Measurements from ENCODE around the gene DRC7. TPM values are rescaled to one million over a fixed set of nuclear protein-coding genes. Genes with fewer than 3 reads are reported as not detected.

The DRC7 gene
- total RNA-seq, 1 experiment from 2014 or later = 0.72 TPM

GRCh38 chr16:57762365-57763040 is 67.9 kb downstream of the DRC7 start:
- Histone ChIP-seq H4K5ac (ENCODE audit: insufficient read length, low read depth, low read length) (no peak overlapping the region), H3K79me1 (ENCODE audit: insufficient read depth, low read depth, low read length, poor library complexity, severe bottlenecking) (no peaks in the 10 kb centered on the region), H2AFZ (ENCODE audit: low read length) (no peak overlapping the region), H4K20me1 (ENCODE audit: control insufficient read depth, insufficient read depth, insufficient read length) (peaks cover 3% of the 10 kb centered on the region), H2BK15ac (ENCODE audit: low read depth, low read length) (no peak overlapping the region), H2BK20ac (ENCODE audit: low read depth, low read length, poor library complexity, severe bottlenecking) (no peak overlapping the region), H2AK5ac (ENCODE audit: insufficient read length, low read length) (no peak overlapping the region), H3K4me2 (ENCODE audit: insufficient read depth, insufficient read length, low read length) (no peak overlapping the region), H3K4me1 (ENCODE audit: insufficient read depth, low read length) (peaks cover 4% of the 10 kb centered on the region; the same call in 1 of the 2 replicates), H3K9me3 (ENCODE audit: control insufficient read depth, low read depth, low read length) (no peaks in the 10 kb centered on the region), H3K14ac (ENCODE audit: insufficient read depth, low read length) (no peak overlapping the region), H3K27ac (ENCODE audit: insufficient read length, low read depth, low read length) (no peak overlapping the region), H3T11ph (ENCODE audit: low read length) (no peak overlapping the region), H3K27me3 (ENCODE audit: insufficient read depth, low read length) (no peaks in the 10 kb centered on the region), H3K23ac (ENCODE audit: insufficient read length, low read depth, low read length) (no peak overlapping the region), H3K23me2 (ENCODE audit: insufficient read length, low read depth, low read length, poor library complexity, severe bottlenecking) (no peaks in the 10 kb centered on the region), H2BK120ac (ENCODE audit: low read depth, low read length, poor library complexity, severe bottlenecking) (no peak overlapping the region), H4K8ac (replicated peaks; ENCODE audit: insufficient read length, low read depth, low read length) (no peak overlapping the region), H3K18ac (ENCODE audit: insufficient read length, low read depth, low read length) (no peak overlapping the region), H4K91ac (ENCODE audit: insufficient read length, low read depth, low read length) (no peak overlapping the region), H3K9ac (ENCODE audit: extremely low read depth, insufficient read length, low read length) (no peak overlapping the region), H3K79me2 (ENCODE audit: insufficient read depth, low read length) (no peaks in the 10 kb centered on the region), H3K56ac (ENCODE audit: insufficient read length, low read depth, low read length) (no peak overlapping the region), H3K4ac (ENCODE audit: low read depth, low read length) (no peak overlapping the region), H2BK5ac (ENCODE audit: insufficient read length, low read length) (no peak overlapping the region), H2BK12ac (ENCODE audit: insufficient read length, low read depth, low read length) (no peak overlapping the region)
- peaks cover 4 to 5% (median 5%) of the 10 kb centered on the region in 3 experiments; a peak in 3 of 7 replicates for H3K36me3 Mint-ChIP-seq (ENCODE audit: insufficient read depth in 1 of 3, low read depth in 3 of 3)
- H3K4me1 Mint-ChIP-seq = peaks cover 6 to 30% of the 10 kb centered on the region in 2 experiments
- no peaks in the 10 kb centered on the region; the same call in 1 of the 2 replicates for H3K27me3 Mint-ChIP-seq (ENCODE audit: low read depth)
- DNase-seq = no peak
- H3K9me3 Mint-ChIP-seq = no peaks in the 10 kb centered on the region
- no peak overlapping the region for H3K4me3 Mint-ChIP-seq
- WGBS (ENCODE audit: extremely low coverage, insufficient read length, low lambda C conversion rate) = no CpG with 5 or more reads among the region's 15 CpGs
- peak overlapping the region in 1 of 3 experiments; percentile 92; a peak in 1 of 7 replicates for H3K27ac Mint-ChIP-seq
- TF ChIP-seq CTCF (conservative IDR thresholded peaks at IDR 0.05) = no peak
